GM21529 (cell line): ENCODE data around the gene USP6.
"Not testable (repeated sequence)": the region's sequence is repeated elsewhere in the genome, so short reads cannot be mapped to it uniquely, and the experiment has no call there.

ENCODE experiments used
- ATAC-seq: cut with Tn5 transposase; IDR thresholded peaks from one replicate; pipeline ENCODE4 v1.9.1; 2021; ENCODE audit not compliant: unreplicated experiment

Gene USP6

GRCh38 chr17:5183410-5183793 is 67.6 kb downstream of the USP6 start:
- no peak for ATAC-seq

GRCh38 chr17:5184288-5184687 is 68.5 kb downstream of the USP6 start:
- no peak for ATAC-seq

- ATAC-seq, result peak; percentile 94
These were observed 75.9 kb downstream of the USP6 start, which contains the start of gene ZNF594 for GRCh38 chr17:5191541-5192417. ZNF594 (minus strand) TSS chr17:5191868; CDS start chr17:5184256, 7,612 bp downstream.

GRCh38 chr17:5194346-5194745 is 78.5 kb downstream of the USP6 start:
- ATAC-seq, result no peak

- no peak for ATAC-seq
These were observed 82.6 kb downstream of the USP6 start for GRCh38 chr17:5198472-5198871.

GRCh38 chr17:5200360-5200759 is 84.5 kb downstream of the USP6 start:
- no peak for ATAC-seq

- ATAC-seq, result no peak
These were observed 85.2 kb downstream of the USP6 start for GRCh38 chr17:5201011-5201410.

- no peak for ATAC-seq
These were observed 87.5 kb downstream of the USP6 start for GRCh38 chr17:5203178-5203907.

- ATAC-seq, result no peak
These were observed 88.1 kb downstream of the USP6 start for GRCh38 chr17:5203908-5204294.

GRCh38 chr17:5209396-5209795 is 93.6 kb downstream of the USP6 start:
- no peak for ATAC-seq

GRCh38 chr17:5210091-5210490 is 94.3 kb downstream of the USP6 start:
- no peak for ATAC-seq

- peak; percentile 44 for ATAC-seq
These were observed 94.9 kb downstream of the USP6 start for GRCh38 chr17:5210614-5211252.

- no peak for ATAC-seq
These were observed 95.6 kb downstream of the USP6 start for GRCh38 chr17:5211458-5211857.

GRCh38 chr17:5217562-5217961 is 101.7 kb downstream of the USP6 start:
- ATAC-seq, result not testable (repeated sequence)

- ATAC-seq, result no peak
These were observed 103.7 kb downstream of the USP6 start for GRCh38 chr17:5219536-5219935.

- no peak for ATAC-seq
These were observed 104.2 kb downstream of the USP6 start for GRCh38 chr17:5220074-5220473.

- not testable (repeated sequence) for ATAC-seq
These were observed 106.1 kb downstream of the USP6 start for GRCh38 chr17:5221912-5222311.
